Medulla oblongata (tissue), 1 donor: Measurements from ENCODE around the gene IL22RA2.
"Not testable (repeated sequence)": the region's sequence is repeated elsewhere in the genome, so short reads cannot be mapped to it uniquely, and the experiment has no call there.

ENCODE experiments used
- DNase-seq: peaks from one replicate; pipeline ENCODE4 v3.0.0-alpha.2; 2015; ENCODE audit errors: extremely low spot score

IL22RA2 gene

DNA sequence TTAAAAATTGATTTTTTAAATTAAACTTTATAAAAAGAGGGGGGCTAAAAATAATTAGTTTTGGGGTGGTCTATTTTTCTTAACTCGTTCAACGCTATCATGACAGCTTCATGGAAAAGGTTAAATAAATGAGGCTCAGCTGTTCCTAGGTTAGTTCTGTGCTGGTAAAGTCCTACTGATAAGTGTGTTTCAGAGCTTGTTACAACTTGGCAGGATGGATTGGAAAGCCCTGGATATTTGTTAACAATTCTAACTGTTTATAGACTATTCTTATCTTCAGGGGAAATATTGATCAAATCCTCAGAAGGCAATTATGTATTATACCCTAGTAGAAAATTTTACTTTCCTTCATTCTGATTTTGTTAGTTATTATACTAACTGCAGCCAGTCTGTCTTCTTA lies 50.4 kb downstream of the IL22RA2 start:
- no peak for DNase-seq

- DNase-seq = no peak
Measured at GRCh38 chr6:137122612-137123011, 50.8 kb downstream of the IL22RA2 start.

DNA sequence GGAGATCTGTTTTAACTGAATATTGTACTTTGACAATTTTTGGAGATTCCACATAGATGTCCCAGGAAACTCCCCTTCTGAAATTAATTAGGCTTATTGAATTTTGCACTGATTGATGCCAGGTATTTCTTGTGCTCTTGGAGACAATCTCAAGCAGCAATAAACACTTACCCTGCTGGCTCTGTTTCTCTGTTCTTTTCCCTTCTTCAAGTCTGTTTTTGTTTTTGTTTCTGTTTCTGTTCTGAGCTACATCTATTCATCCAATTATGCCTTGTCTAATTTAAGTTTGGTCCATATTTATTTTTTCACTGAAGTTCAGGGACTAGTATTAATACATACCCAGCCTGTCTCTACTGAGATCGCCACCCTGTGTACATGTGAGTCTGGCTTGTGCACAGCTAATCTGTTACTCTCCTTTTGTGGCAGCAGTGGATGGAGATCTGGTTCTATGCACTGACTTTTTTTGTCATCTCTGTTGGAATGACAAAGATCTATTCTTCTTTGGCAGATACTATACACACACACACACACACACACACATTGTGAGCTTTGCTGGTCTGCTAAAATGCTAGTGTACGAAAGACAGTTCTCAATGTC lies 51.9 kb downstream of the IL22RA2 start:
- peak; percentile 40 for DNase-seq

- DNase-seq = no peak
Measured at GRCh38 chr6:137120748-137121147, 52.7 kb downstream of the IL22RA2 start.

- DNase-seq = no peak
Measured at GRCh38 chr6:137119196-137120104, 54.0 kb downstream of the IL22RA2 start.

DNA sequence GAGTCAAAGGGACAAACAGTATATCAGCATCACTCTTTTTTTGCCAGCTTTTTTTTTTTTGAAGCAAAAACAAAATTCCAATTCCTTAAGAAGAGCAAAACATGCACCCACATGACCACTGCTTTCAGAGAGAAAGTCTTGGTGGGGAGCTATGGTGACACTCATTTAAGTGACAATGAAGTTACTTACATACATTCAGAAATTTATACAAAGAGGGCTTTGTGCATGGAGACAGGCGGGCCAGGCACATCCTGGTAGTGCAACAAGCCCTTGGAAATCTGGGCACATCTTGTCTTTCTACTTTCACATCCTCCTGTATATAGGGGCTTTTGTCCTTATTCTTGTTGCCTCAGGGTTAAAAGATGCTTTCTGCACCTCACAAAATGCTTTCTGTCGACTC lies 55.9 kb downstream of the IL22RA2 start:
- peak; percentile 77 for DNase-seq

- DNase-seq = no peak
Measured at GRCh38 chr6:137116807-137117206, 56.6 kb downstream of the IL22RA2 start.

GRCh38 chr6:137115658-137116057 lies 57.8 kb downstream of the IL22RA2 start:
- no peak for DNase-seq

DNA sequence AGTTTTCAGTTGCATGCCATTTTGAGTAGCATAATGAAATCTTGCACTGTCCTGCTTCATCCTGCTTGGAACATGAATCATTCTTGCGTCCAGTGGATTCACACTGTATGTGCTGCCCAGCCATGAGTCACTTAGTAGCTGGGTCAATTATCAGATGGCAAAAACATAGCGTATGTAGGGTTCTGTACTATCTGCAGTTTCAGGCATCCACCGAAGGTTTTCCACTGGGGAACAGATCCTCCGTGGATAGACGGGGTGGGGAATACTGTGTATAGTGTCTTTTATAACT lies 61.4 kb downstream of the IL22RA2 start:
- no peak for DNase-seq

- DNase-seq = no peak
Measured at GRCh38 chr6:137111296-137112066, 62.0 kb downstream of the IL22RA2 start.

DNA sequence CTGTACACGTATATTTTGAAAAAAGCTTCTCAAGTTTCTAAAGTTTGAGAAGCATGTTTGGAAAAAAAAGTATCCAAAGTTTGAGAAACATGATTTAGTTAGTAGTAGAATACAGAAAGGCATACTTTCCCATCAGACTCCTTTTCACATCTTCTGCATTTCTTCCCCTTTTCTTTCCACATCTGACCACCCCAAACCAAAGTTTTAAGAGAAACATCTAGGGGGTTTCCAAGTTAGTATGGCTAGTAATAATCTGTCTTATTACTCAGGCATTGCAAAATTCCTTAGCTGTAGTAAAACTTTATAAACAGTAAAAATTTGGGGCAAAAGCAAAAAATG lies 65.7 kb downstream of the IL22RA2 start:
- DNase-seq = no peak

DNA sequence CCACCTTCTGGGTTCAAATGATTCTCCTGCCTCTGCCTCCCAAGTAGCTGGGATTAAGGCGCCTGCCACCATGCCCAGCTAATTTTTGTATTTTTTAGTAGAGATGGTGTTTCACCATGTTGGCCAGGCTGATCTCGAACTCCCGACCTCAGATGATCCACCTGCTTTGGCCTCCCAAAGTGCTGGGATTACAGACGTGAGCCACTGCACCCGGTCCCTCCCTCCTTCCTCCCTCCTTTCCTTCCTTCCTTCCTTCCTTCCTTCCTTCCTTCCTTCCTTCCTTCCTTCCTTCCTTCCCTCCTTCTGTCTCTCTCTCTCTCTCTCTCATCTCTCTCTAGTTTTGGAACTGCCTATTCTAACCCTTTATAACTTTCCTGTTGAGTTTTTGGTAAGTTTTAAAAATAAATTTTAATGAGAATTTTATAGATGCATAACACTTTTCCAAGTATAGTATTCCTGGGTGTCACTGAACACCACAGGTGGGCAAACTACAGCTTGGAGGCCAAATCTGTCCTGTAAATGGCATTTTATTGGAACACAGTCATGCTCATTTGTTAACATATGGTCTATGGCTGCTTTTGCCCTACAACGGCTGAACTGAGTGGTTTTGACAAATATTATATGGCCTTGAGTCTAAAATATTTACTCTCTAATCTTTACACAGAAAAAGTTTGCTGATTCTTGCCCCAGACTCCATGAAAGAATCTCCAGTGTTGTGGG lies 66.2 kb downstream of the IL22RA2 start:
- DNase-seq = not testable (repeated sequence)

- no peak for DNase-seq
Measured at GRCh38 chr6:137106183-137106582, 67.3 kb downstream of the IL22RA2 start.

- DNase-seq = no peak
Measured at GRCh38 chr6:137105375-137105774, 68.1 kb downstream of the IL22RA2 start.

DNA sequence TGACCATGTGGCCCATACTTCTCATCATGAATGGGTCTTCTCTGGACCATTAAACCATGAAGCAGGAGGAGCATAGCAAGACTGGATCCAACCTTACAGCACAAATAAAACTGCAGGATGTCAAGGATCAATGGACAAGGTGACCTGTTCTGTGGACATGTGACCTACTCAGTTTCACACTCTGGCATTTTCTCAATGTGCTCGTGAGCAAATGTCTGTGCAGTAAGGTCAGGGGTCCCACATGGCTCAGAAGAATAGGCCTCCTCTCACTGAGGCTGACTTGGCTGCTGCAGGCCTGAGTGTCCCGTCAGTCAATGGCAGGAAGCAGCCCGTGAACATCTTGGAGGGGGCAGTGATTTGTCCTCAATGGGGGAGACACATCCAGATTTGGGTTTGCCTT lies 68.5 kb downstream of the IL22RA2 start:
- DNase-seq = no peak

DNA sequence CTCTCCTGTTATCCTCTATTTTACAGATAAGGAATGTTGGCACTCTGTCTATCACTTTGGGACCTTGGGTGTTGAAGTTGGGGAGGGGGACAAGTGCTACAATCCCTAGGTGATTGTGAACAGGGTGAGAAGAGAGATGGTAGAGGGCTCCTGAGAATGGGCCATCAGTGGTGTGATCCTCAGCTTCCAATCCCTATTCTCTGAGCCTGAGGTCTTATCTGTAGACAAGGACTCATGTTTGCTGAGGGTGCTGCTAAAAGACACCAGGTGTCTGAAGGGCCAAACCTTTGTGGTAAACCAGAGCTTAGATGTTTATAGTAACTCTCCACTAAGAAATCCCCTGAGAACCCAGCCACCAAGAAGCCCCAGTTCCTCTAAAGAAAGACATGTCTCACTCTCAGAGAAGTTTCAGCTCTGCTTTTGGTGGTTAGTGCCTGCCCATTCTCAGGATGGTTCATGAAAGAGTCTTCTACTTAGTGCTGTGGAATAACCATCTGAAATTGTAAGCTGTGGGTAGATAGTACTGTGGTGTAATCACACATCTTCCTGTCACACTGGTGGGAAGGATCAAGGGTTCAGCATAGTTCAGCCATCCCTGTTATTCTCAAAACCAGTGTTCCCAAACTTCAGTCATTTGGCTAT lies 70.5 kb downstream of the IL22RA2 start:
- no peak for DNase-seq

- no peak for DNase-seq
Measured at GRCh38 chr6:137102050-137102848, 71.2 kb downstream of the IL22RA2 start.

GRCh38 chr6:137099689-137100403 lies 73.6 kb downstream of the IL22RA2 start:
- DNase-seq = no peak

DNA sequence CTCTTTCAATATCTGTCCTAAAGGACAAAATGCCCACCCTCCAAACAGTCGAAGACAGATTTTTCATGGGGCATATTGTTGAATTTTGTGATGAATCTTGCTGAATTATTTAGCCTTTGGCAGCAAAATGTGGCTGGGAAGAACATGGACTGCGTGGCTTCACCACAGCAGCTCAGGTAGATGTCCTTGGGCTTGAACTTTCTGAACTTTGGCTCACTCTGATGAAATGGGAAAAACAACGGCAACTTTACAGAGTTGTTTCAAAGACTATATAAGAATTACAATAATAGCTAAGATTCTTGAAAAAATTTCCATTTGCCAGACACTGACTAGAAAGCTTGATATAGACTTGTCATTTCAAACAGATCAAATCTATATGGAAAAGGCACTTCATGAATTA lies 75.9 kb downstream of the IL22RA2 start:
- no peak for DNase-seq

- no peak for DNase-seq
Measured at GRCh38 chr6:137097057-137097456, 76.4 kb downstream of the IL22RA2 start.
